GM10847 (cell line): Measurements from ENCODE around the gene ADAMTS13.

Experiments used
- POLR2A ChIP-seq: IDR thresholded peaks from 2 replicates; pipeline ENCODE4 v1.6.1; 2011; ENCODE audit not compliant: insufficient read length; ENCODE audit errors: extremely low read depth

The ADAMTS13 gene

GRCh38 chr9:133386338-133386737 is 35.8 kb upstream of the ADAMTS13 start:
- no peak for TF ChIP-seq POLR2A

- TF ChIP-seq POLR2A, result no peak
Measured at GRCh38 chr9:133387680-133388079, 34.5 kb upstream of the ADAMTS13 start.

- no peak for TF ChIP-seq POLR2A
Measured at GRCh38 chr9:133389025-133389557, 33.1 kb upstream of the ADAMTS13 start.

- no peak for TF ChIP-seq POLR2A
Measured at GRCh38 chr9:133389562-133389961, 32.6 kb upstream of the ADAMTS13 start.

- no peak for TF ChIP-seq POLR2A
Measured at GRCh38 chr9:133390713-133391112, 31.5 kb upstream of the ADAMTS13 start.

- no peak for TF ChIP-seq POLR2A
Measured at GRCh38 chr9:133393399-133393798, 28.8 kb upstream of the ADAMTS13 start.

- TF ChIP-seq POLR2A, result no peak
Measured at GRCh38 chr9:133394687-133395271, 27.4 kb upstream of the ADAMTS13 start.

- no peak for TF ChIP-seq POLR2A
Measured at GRCh38 chr9:133396952-133397351, 25.2 kb upstream of the ADAMTS13 start.

- no peak for TF ChIP-seq POLR2A
Measured at GRCh38 chr9:133397370-133397769, 24.8 kb upstream of the ADAMTS13 start.

GRCh38 chr9:133397895-133398294 is 24.3 kb upstream of the ADAMTS13 start:
- TF ChIP-seq POLR2A, result no peak

- no peak for TF ChIP-seq POLR2A
Measured at GRCh38 chr9:133400292-133400691, 21.9 kb upstream of the ADAMTS13 start.

- TF ChIP-seq POLR2A, result no peak
Measured at GRCh38 chr9:133401588-133401987, 20.6 kb upstream of the ADAMTS13 start.

- no peak for TF ChIP-seq POLR2A
Measured at GRCh38 chr9:133402689-133403088, 19.5 kb upstream of the ADAMTS13 start.

GRCh38 chr9:133403766-133404453 is 18.3 kb upstream of the ADAMTS13 start:
- TF ChIP-seq POLR2A, result no peak

GRCh38 chr9:133404454-133405002 is 17.6 kb upstream of the ADAMTS13 start:
- TF ChIP-seq POLR2A, result no peak
